GM12875 (cell line): ENCODE measurements around the gene CADPS.

Source experiments
- H3K4me3 ChIP-seq: one replicate; pipeline ENCODE4 v1.5.1; 2011; ENCODE audit warnings: low read depth, low read length, control low read depth
- TF ChIP-seq, protein P1 (sequence below): IDR thresholded peaks from 2 replicates; pipeline ENCODE4 v1.5.1; 2011; ENCODE audit warnings: low read depth, mild to moderate bottlenecking, control low read depth, inconsistent platforms, low read length, moderate library complexity, borderline replicate concordance; ENCODE audit not compliant: insufficient read depth

The CADPS gene

DNA sequence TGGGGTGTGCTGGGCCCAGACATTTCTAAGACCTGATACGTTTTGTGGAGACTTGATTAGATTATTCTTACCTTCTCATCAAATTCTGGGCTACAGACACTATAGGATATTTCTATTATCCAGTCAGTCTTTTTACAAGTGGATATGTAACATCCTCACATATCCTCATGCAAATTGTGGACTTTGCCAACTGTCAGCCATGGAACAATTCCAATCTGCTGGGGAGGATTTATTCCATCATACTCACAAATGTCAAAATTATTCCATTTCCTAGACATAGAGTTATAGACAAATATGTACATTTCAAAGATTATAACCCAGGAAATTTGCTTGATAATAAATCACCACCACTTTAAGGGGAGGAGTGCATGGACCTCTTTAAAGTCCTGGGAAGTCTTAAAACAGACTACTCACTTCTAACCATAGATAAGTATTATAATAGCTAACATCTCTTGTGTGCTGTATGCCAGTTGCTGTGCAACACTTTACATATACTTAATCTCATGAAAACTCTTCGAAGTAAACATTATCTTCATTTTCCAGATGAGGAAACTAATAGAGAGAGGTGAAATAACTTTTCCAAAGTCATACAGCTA, 44.4 kb downstream of the CADPS start:
- H3K4me3 ChIP-seq, result no peak overlapping the region
- TF ChIP-seq, protein P1, sequence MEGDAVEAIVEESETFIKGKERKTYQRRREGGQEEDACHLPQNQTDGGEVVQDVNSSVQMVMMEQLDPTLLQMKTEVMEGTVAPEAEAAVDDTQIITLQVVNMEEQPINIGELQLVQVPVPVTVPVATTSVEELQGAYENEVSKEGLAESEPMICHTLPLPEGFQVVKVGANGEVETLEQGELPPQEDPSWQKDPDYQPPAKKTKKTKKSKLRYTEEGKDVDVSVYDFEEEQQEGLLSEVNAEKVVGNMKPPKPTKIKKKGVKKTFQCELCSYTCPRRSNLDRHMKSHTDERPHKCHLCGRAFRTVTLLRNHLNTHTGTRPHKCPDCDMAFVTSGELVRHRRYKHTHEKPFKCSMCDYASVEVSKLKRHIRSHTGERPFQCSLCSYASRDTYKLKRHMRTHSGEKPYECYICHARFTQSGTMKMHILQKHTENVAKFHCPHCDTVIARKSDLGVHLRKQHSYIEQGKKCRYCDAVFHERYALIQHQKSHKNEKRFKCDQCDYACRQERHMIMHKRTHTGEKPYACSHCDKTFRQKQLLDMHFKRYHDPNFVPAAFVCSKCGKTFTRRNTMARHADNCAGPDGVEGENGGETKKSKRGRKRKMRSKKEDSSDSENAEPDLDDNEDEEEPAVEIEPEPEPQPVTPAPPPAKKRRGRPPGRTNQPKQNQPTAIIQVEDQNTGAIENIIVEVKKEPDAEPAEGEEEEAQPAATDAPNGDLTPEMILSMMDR, result no peak

DNA sequence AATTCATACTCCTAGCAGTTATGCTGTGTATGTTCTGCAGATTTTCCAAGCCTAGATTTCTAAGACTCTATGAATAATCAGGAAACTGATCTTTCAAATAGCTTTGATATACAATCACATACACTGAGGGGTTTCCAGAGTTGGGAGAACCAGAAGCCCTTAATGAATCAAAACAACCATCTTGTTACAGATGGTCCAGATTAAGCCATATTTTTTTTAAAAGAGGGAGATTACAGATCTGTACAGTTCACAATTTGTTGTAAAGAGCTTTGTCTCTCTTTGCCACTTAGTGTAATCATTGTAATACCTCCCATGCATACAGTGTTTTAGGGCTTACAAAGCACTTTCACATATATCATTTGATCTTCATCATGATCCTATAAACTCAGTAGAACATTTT, 47.7 kb downstream of the CADPS start:
- TF ChIP-seq, protein P1, result no peak
- H3K4me3 ChIP-seq, result no peak overlapping the region

DNA sequence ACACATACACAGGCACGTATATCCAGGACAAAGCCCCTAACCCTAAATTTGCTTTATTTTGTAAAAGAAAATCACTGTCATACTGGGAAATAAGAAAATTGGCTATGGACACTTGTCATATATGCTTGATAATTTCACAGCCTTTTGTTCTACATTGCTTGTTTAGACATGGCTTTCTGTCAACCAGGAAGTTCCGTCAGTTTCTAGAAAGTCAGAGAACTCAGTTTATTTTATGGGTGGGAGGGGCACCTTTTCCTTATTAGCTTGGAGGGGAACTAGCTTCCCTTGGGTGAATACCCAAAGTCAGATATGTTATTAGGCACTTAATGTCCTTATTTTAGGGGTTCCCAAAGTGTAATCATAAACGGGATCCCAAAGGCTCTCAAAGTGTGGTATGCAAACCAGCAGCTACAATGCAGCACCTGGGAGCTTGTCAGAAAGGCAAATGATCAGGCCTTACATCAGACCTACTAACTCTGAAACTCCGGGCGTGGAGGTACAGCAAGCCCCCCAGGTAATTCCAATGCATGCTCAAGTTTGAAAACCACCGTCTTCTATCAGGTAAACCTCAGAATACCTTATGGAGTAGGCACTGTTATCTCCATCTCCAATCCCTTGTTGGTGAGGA, 50.1 kb downstream of the CADPS start:
- TF ChIP-seq, protein P1, result no peak
- H3K4me3 ChIP-seq, result no peak overlapping the region

GRCh38 chr3:62823461-62824050, 51.7 kb downstream of the CADPS start:
- TF ChIP-seq, protein P1, result no peak
- no peak overlapping the region for H3K4me3 ChIP-seq

DNA sequence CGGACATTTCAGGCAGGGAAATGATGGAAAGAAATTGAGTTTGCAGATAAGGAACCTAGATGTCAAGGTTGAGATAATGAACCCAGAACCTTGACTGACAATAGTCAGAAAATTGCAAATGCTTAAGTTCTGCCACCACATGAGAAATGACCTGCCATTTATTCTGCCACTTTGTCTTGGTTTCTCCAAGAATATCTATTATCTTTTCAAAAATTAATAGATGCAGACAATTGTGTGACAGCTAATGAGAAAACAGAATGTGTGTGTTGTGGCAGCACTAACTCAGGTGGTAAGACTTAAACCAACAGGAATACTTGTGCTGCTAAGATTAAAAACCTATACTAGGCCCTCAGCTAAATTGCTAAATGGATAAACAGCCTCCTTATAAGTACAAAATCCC, 52.3 kb downstream of the CADPS start:
- H3K4me3 ChIP-seq, result no peak overlapping the region
- TF ChIP-seq, protein P1, result no peak

DNA sequence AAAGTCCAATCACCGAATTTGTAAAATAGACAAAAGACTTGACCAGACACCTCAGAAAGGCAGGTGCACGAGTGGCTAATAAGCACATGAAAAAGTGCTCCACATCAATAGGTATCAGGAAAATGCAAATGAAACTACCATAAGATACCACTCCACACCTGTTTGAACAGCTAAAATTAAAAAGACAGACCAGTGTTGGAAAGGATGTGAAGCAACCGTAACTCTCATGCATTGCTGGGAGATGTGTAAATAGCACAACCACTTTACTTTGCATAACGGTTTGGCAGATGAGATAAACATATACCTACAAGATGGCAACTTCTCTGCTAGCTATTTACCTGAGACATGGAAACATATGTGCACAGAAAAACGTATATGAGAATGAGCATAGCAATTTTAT, 56.9 kb downstream of the CADPS start:
- TF ChIP-seq, protein P1, result no peak

GRCh38 chr3:62817678-62818077, 57.5 kb downstream of the CADPS start:
- TF ChIP-seq, protein P1, result no peak
- H3K4me3 ChIP-seq, result no peak overlapping the region

More for the DNA sequence above, 56.9 kb downstream of the CADPS start:
- no peak overlapping the region for H3K4me3 ChIP-seq
